ENCODE results near the gene PLIN1.

The PLIN1 gene

DNA sequence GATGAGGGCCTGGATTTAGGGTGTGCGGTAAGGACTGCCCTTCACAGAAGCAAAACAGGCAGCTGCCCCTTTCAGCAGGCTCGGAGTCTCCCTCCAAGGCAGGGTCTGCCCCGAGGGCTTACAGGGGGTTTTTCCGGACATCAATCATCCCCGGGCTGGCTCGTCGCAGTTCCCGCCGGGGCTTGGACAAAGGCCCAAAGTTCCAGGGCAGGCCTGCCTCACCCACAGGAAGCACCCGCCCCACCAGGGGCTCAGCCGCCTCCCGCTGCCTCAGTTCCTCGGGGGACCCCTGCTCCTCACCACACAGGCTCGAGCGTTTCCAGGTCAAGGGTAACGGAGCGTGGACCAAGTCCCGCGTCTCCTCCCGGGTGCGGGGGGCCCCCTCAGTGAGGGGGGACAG, 50.9 kb downstream of the PLIN1 start:
- no peaks in the 10 kb centered on the region for H3K27me3 ChIP-seq (ENCODE audit: control insufficient read depth, insufficient read depth, low read length)
- H3K4me3 ChIP-seq (ENCODE audit: low read length), result no peak overlapping the region
- peaks cover 3% of the 10 kb centered on the region; the same call in 1 of the 2 replicates for H3K9me3 ChIP-seq (ENCODE audit: control insufficient read depth, insufficient read depth, low read length)
- no peak overlapping the region for H3K27ac ChIP-seq (ENCODE audit: low read length)
- DNase-seq (ENCODE audit: low read depth, low spot score), result no peak
- H3K4me1 ChIP-seq (ENCODE audit: control insufficient read depth, insufficient read depth, low read length), result no peaks in the 10 kb centered on the region; the same call in 1 of the 2 replicates
- H3K36me3 ChIP-seq (ENCODE audit: control insufficient read depth, insufficient read depth, low read length), result peaks cover 79% of the 10 kb centered on the region
- WGBS (ENCODE audit: insufficient coverage, insufficient read length), result no CpG with 5 or more reads among the region's 21 CpGs

DNA sequence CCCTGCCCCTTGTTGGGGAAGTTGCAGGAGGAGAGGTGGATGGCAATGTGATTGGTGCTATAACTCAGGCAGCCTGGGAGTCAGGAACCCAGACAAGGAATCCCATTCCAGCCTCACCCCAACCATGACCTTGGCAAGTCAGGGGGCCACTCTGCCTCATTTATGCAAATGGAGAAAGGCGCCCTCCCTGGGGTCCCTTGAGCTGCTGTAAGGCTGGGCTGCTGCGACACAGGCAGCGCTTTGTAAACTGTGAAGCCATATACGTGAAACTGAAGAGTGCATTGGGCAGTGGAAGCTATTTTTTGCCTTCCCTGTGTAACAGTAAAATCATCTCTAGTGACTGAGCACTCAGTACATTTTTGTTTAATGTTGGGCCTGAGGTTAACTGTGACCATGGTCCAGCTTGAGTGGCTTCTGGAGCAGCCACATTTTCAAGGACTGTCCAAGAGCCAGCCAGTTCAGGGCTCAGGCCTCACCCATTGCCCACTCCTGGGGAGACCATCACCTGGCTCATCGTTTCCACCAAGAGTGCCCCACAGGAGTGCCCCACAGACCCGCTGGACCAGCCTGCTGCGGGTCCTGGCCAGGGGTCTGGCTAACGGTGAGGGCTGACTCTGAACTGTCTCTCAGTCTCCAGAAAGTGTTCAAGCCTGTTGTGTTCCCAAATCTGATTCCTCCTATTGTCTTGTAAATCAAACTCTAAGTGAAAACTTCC, 51.8 kb downstream of the PLIN1 start:
- Histone ChIP-seq H3K4me1 (ENCODE audit: control insufficient read depth, insufficient read depth, low read length) (no peaks in the 10 kb centered on the region; the same call in 1 of the 2 replicates), H3K9me3 (ENCODE audit: control insufficient read depth, insufficient read depth, low read length) (no peaks in the 10 kb centered on the region), H3K36me3 (ENCODE audit: control insufficient read depth, insufficient read depth, low read length) (peaks cover 78% of the 10 kb centered on the region), H3K27me3 (ENCODE audit: control insufficient read depth, insufficient read depth, low read length) (no peaks in the 10 kb centered on the region), H3K27ac (ENCODE audit: low read length) (no peak overlapping the region), H3K4me3 (ENCODE audit: low read length) (no peak overlapping the region)
- DNase-seq (ENCODE audit: low read depth, low spot score), result no peak
- WGBS (ENCODE audit: insufficient coverage, insufficient read length), result no CpG with 5 or more reads among the region's 8 CpGs

DNA sequence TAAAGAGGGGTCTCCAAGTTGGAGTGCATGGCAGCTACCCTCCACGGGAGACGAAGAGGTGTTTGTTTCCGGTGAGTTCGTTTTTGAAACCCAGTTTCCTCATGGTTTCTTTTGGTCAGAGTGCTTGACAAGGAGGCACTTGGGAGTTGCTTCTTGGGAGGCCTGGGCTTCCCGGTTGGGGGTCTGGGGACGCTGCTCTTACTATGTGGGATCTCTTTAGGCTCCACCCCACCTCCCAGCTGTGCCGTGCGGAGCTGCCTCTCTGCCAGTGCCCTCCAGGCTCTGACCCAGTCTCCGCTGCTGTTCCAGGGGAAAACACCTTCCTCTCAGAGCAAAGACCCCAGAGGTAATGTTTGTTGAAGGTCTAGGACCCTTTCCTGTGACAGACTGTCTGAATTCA, 53.5 kb downstream of the PLIN1 start:
- H3K4me1 ChIP-seq (ENCODE audit: control insufficient read depth, insufficient read depth, low read length), result no peaks in the 10 kb centered on the region
- H3K36me3 ChIP-seq (ENCODE audit: control insufficient read depth, insufficient read depth, low read length), result peaks cover 67% of the 10 kb centered on the region
- DNase-seq (ENCODE audit: low read depth, low spot score), result no peak
- H3K9me3 ChIP-seq (ENCODE audit: control insufficient read depth, insufficient read depth, low read length), result no peaks in the 10 kb centered on the region
- no peaks in the 10 kb centered on the region for H3K27me3 ChIP-seq (ENCODE audit: control insufficient read depth, insufficient read depth, low read length)
- WGBS (ENCODE audit: insufficient coverage, insufficient read length), result no CpG with 5 or more reads among the region's 9 CpGs
- no peak overlapping the region for H3K27ac ChIP-seq (ENCODE audit: low read length)
- no peak overlapping the region for H3K4me3 ChIP-seq (ENCODE audit: low read length)

DNA sequence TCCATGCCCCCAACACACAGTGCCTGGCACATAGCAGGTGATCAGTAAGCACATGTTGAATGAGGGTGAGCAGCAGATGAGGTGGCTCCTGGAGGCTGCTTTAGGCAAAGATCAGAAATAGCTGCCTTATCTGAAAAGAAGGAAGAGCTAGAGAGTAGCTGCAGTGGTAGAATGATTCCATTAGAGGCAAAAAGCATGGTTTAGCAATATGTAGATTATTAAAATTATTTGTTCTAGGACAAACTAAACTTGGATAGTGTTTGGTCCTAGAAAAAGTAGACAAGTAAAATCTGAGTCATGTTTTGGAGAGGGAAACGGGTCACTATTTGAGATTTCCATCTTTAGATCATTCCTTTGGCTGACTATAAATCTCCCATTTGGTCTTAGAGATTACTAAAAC, 56.0 kb downstream of the PLIN1 start:
- Histone ChIP-seq H3K4me1 (ENCODE audit: control insufficient read depth, insufficient read depth, low read length) (no peaks in the 10 kb centered on the region), H3K27me3 (ENCODE audit: control insufficient read depth, insufficient read depth, low read length) (no peaks in the 10 kb centered on the region), H3K4me3 (ENCODE audit: low read length) (no peak overlapping the region), H3K9me3 (ENCODE audit: control insufficient read depth, insufficient read depth, low read length) (no peaks in the 10 kb centered on the region), H3K27ac (ENCODE audit: low read length) (no peak overlapping the region), H3K36me3 (ENCODE audit: control insufficient read depth, insufficient read depth, low read length) (peaks cover 52% of the 10 kb centered on the region)
- no CpG with 5 or more reads among the region's 1 CpG for WGBS (ENCODE audit: insufficient coverage, insufficient read length)
- DNase-seq (ENCODE audit: low read depth, low spot score), result no peak

GRCh38 chr15:89621547-89621946, 57.6 kb downstream of the PLIN1 start:
- peaks cover 42% of the 10 kb centered on the region for H3K36me3 ChIP-seq (ENCODE audit: control insufficient read depth, insufficient read depth, low read length)
- H3K27ac ChIP-seq (ENCODE audit: low read length), result no peak overlapping the region
- WGBS (ENCODE audit: insufficient coverage, insufficient read length), result no CpG with 5 or more reads among the region's 4 CpGs
- H3K9me3 ChIP-seq (ENCODE audit: control insufficient read depth, insufficient read depth, low read length), result no peaks in the 10 kb centered on the region
- DNase-seq (ENCODE audit: low read depth, low spot score), result no peak
- H3K4me3 ChIP-seq (ENCODE audit: low read length), result no peak overlapping the region
- H3K27me3 ChIP-seq (ENCODE audit: control insufficient read depth, insufficient read depth, low read length), result no peaks in the 10 kb centered on the region
- H3K4me1 ChIP-seq (ENCODE audit: control insufficient read depth, insufficient read depth, low read length), result no peaks in the 10 kb centered on the region

GRCh38 chr15:89616228-89616627, 62.9 kb downstream of the PLIN1 start:
- Histone ChIP-seq H3K27ac (ENCODE audit: low read length) (no peak overlapping the region), H3K36me3 (ENCODE audit: control insufficient read depth, insufficient read depth, low read length) (peaks cover 21% of the 10 kb centered on the region; the same call in 1 of the 2 replicates), H3K4me3 (ENCODE audit: low read length) (no peak overlapping the region), H3K27me3 (ENCODE audit: control insufficient read depth, insufficient read depth, low read length) (no peaks in the 10 kb centered on the region), H3K9me3 (ENCODE audit: control insufficient read depth, insufficient read depth, low read length) (no peaks in the 10 kb centered on the region), H3K4me1 (ENCODE audit: control insufficient read depth, insufficient read depth, low read length) (no peaks in the 10 kb centered on the region)
- DNase-seq (ENCODE audit: low read depth, low spot score), result no peak
- no CpG with 5 or more reads among the region's 4 CpGs for WGBS (ENCODE audit: insufficient coverage, insufficient read length)

DNA sequence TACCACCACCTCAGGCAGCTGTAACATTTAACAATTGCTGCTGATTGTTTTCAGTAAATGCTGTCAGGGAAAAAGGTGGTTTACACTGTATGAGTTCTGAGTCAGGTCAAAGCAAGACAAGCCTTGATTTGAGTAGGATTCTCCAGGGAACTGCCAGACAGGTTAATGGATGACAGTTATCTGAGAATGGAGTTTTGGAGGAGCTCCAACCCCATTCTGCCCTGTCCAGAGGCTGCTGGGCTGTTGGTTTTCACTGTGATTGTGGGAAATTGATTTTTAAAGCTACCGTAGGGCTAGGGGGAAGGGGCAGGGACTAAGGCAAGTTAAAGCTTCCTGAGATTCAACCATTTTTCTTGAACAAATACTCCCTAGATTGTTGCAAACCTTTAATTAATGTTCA, 64.0 kb downstream of the PLIN1 start:
- no peak overlapping the region for H3K27ac ChIP-seq (ENCODE audit: low read length)
- H3K36me3 ChIP-seq (ENCODE audit: control insufficient read depth, insufficient read depth, low read length), result peaks cover 23% of the 10 kb centered on the region; the same call in 1 of the 2 replicates
- no peaks in the 10 kb centered on the region for H3K9me3 ChIP-seq (ENCODE audit: control insufficient read depth, insufficient read depth, low read length)
- no peaks in the 10 kb centered on the region for H3K4me1 ChIP-seq (ENCODE audit: control insufficient read depth, insufficient read depth, low read length)
- no peak for DNase-seq (ENCODE audit: low read depth, low spot score)
- no peaks in the 10 kb centered on the region for H3K27me3 ChIP-seq (ENCODE audit: control insufficient read depth, insufficient read depth, low read length)
- no peak overlapping the region for H3K4me3 ChIP-seq (ENCODE audit: low read length)
- WGBS (ENCODE audit: insufficient coverage, insufficient read length), result no CpG with 5 or more reads among the region's 1 CpG
